Measurements from ENCODE around the gene DIP2C. TPM values are rescaled to one million over a fixed set of nuclear protein-coding genes. Genes with fewer than 3 reads are reported as not detected.

Gene DIP2C
- polyA plus RNA-seq, 12 donors = 18.1 to 31.7 (median 26.1) TPM; not detected in 1

- no peak for DNase-seq
These were observed 62.2 kb downstream of the DIP2C start for GRCh38 chr10:627032-627992.

DNA sequence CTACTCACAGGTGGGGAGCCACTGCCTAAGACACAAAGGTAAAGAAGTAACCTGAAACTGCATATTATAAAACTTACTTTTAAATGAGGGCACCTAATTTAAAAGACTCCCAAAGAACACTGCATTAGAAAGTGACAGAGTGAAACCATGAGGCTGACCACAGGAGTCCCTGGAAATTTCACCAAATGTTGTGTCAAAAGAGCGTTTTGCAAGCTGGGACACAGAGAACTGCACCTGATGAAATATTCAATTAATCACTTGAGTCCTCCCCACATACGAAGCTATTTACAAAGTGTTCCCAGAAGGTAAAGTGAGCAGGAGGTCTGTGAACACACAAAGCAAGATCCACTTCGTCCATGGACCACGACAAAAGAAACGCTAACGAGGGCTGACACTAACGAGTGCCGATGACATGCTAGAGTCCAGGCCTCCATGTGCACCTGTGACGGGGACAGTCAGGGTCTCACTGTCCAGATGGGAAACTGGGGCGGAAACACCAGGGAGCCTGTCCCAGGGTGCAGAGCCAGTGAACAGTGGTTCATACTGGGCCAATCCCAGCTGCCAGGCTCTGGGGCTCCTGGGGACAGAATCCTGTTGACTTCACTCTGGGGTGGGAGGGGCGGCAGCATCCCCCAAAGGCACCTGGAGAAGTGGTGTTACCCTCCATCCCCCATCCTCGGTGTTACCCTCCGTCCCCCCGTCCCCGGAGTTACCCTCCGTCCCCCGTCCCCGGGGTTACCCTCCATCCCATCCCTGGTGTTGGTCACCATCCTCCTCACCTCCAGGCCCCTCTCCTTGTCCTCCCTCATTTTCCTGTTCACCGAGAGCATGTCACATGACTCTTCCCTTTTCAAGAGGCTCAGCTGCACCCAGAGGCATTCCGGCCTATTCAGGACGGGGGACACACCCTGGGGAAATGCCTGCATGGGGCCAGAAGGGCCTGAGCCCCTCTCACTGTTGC, 63.4 kb downstream of the DIP2C start:
- no peak for DNase-seq

- no peak for DNase-seq
These were observed 64.2 kb downstream of the DIP2C start for GRCh38 chr10:625333-625696.

DNA sequence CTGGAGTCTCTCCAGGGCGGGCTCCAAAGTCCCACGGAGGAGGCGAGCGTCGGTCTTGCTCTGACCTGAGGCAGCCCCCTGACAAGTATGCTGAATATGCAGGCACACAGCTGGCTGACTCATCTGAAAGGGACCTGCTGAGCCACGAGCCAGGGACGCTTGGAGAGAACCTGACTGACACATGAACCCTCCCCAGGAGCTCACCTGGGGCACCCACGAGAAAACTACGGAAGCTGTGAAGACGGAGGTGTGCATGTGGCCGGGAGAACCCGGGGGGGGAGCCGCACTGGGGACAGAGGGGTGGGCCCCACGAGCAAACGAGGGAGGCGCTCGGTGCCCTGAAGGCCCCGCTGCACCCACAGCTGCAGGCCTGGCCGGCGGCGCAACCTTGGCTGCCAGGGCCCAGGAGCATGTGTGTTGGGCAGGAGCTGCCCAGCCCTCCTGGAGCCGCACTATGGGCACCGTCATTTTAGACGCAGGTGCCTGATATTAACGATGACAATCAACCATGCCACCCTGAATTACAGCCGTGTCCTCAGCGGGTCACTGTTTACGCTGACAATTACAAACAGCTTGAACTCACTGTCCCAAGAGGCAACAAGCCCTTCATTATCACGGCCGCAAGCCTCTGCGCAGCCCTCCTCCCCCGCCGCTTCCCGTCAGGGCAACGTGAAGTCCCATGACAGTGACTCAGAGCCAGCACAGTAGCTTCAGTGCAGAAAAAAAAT, 64.7 kb downstream of the DIP2C start:
- no peak for DNase-seq

GRCh38 chr10:624312-624604, 65.2 kb downstream of the DIP2C start:
- no peak for DNase-seq

- DNase-seq = no peak
These were observed 65.8 kb downstream of the DIP2C start for GRCh38 chr10:623477-624311.

DNA sequence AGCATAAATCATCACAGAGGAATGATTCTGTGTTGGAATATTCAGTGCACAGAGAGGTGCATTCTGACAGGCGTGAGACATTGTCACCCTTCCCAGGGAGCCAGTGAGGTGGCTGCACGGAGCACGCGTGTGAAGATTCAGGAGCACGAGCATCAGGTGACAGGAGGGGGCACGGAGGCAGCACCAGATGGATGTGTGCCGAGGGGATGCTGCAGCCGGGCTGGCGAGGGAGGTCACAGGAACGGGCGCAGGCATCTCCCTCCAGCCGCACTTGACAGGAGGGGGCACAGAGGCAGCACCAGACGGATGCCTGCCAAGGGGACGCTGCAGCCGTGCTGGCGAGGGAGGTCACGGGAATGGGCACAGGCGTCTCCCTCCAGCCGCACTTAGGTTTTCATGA, 66.5 kb downstream of the DIP2C start:
- DNase-seq = no peak

GRCh38 chr10:621981-622740, 67.3 kb downstream of the DIP2C start:
- no peak for DNase-seq

- no peak for DNase-seq
These were observed 68.0 kb downstream of the DIP2C start for GRCh38 chr10:621513-621912.

- DNase-seq = no peak
These were observed 68.5 kb downstream of the DIP2C start for GRCh38 chr10:620971-621370.

DNA sequence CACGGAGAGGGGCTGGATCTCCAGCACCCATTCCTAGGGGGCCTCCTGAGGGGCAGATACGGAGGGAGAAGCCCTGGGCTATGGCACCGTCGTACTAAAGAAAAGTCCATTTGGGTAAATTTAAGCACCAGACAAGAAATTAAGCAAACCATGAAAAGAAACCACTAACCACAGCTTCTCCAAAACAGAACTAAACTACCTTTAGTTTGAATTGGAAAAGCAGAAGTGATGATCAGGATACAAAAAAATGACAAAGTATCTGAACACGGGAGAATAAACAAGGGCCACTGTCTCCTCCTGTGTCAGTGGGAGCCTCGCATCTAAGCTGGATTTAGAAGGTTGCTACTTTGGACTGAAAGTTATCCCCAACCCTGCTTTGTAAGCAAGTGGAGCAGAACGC, 69.1 kb downstream of the DIP2C start:
- DNase-seq = no peak

DNA sequence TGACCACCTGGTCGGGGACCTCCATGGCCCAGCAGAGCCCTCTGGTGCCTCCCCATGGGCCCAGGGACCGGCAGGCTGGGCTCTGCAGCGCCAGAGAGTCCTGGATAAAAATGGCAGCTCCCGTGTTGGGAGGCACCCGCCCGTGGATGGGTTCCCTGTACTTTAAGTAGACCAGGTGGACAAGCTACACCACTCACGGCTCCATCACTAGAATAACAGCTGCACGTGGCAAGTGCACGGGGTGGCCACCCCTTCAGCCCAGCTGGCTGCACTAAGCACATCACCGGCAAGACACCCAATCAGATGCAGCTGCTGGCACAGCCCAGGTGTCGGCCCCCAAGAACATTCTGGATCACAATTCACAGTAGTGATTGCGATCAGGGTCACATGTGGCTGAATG, 69.8 kb downstream of the DIP2C start:
- DNase-seq = no peak

GRCh38 chr10:618229-618989, 71.1 kb downstream of the DIP2C start:
- no peak for DNase-seq

GRCh38 chr10:617471-617870, 72.0 kb downstream of the DIP2C start:
- DNase-seq = no peak

- no peak for DNase-seq
These were observed 73.8 kb downstream of the DIP2C start for GRCh38 chr10:615583-616152.

DNA sequence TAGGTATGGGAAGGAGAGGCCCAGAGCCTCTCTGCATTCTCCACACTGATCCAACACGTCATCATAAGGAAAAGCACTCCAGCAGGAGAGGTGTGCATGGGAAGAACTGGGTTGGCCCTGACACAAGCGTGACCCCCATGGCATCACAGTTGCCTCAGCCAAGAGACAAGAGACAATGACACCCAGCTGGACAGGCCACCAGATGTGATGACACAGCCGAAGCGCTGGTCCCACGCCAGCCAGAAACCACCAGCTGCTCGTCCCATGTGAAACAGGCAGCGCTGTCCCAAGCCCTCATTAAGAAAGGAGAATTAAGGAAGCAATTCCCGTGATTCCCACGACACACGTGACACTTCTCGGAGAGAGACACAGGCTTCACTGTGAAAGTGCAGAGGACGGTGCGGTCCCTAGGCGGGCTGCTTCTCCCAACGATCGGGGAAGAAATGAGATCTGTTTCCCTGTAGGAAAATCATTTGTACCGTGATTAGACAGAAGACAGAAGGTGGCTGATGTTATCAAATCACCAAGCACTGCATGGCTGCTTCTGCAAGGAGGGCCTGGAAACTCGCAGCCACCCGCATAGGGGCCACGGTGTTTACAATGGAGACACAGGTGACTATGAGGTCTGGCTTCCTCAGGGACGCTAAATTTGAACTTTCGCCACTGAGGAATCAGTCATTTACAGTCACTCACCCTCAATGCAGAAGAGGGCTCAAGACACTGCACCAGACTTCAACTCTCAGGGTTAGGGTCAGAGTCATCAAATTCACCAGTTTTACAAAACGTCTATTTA, 74.5 kb downstream of the DIP2C start:
- DNase-seq = no peak

- DNase-seq = no peak
These were observed 75.2 kb downstream of the DIP2C start for GRCh38 chr10:614139-614711.

Measured in muscle of arm (tissue), 12 donors.